GM19099 (cell line): ENCODE measurements around the gene TFAP2C.

Source experiments
- POLR2A ChIP-seq: IDR thresholded peaks from 3 replicates; pipeline ENCODE4 v1.6.1; 2011; ENCODE audit warnings: low read depth; ENCODE audit not compliant: insufficient read length; ENCODE audit errors: extremely low read depth

TFAP2C gene

GRCh38 chr20:56628015-56628872, 862 bp upstream of the TFAP2C start:
- no peak for TF ChIP-seq POLR2A

GRCh38 chr20:56629464-56630085, 469 bp downstream of the TFAP2C start:
- TF ChIP-seq POLR2A, result no peak

DNA sequence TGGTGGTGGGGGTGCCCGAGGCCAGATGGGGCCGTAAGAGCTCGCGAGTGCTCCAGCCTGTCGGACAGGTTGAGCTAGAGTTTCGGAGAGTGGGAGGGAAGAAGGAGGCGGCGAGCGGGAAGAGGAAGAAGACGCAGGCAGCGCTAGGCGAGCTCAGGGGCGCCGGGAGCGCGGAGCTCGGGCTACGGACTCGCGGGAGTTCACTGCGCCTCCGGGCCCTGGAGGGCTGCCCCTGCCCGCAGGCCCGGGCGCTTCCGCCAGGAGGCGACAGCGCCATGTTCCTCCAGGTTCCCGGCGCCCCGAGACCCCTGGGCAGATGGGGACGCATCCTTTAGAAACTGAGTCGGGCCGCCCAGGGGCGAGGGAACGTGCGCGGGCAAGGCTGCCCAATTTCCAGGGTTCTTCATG, 984 bp downstream of the TFAP2C start:
- no peak for TF ChIP-seq POLR2A

- no peak for TF ChIP-seq POLR2A
Observed at GRCh38 chr20:56630506-56631317, 1.6 kb downstream of the TFAP2C start.

DNA sequence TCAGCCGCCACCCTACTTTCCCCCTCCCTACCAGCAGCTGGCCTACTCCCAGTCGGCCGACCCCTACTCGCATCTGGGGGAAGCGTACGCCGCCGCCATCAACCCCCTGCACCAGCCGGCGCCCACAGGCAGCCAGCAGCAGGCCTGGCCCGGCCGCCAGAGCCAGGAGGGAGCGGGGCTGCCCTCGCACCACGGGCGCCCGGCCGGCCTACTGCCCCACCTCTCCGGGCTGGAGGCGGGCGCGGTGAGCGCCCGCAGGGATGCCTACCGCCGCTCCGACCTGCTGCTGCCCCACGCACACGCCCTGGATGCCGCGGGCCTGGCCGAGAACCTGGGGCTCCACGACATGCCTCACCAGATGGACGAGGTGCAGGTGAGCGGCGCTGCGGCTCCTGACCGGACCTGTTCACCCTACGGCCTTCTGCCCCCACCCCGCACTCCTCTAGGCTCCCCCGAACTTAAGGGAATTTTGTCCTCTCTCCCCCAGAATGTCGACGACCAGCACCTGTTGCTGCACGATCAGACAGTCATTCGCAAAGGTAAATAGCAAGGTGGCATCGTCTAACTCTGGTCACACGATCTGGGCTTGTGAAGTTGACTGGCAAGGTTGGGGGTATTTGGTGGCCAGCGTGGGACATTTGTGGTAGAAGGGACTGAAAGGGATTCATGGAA, 2.3 kb downstream of the TFAP2C start:
- no peak for TF ChIP-seq POLR2A

- no peak for TF ChIP-seq POLR2A
Observed at GRCh38 chr20:56631990-56632327, 2.9 kb downstream of the TFAP2C start.

- no peak for TF ChIP-seq POLR2A
Observed at GRCh38 chr20:56634307-56634706, 5.2 kb downstream of the TFAP2C start.

GRCh38 chr20:56634735-56635385, 5.8 kb downstream of the TFAP2C start:
- no peak for TF ChIP-seq POLR2A

DNA sequence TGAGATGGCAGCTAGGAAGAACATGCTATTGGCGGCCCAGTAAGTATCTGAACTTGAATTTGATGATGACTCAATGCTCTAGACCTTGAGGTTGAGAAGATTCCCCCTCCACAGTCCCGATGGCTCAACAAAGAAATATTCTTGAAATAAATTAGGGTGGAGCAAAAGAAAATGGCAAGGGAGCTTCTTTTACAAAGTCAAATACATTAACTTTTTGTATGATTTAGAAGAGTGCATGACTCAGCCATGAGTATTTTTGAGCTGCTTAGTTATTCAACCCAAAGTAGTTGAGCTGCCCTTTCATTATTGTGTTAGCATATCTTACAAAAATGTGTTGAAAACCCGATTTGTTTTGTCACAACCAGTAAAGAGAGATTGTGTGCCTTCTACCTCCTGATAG, 7.6 kb downstream of the TFAP2C start:
- TF ChIP-seq POLR2A, result no peak

DNA sequence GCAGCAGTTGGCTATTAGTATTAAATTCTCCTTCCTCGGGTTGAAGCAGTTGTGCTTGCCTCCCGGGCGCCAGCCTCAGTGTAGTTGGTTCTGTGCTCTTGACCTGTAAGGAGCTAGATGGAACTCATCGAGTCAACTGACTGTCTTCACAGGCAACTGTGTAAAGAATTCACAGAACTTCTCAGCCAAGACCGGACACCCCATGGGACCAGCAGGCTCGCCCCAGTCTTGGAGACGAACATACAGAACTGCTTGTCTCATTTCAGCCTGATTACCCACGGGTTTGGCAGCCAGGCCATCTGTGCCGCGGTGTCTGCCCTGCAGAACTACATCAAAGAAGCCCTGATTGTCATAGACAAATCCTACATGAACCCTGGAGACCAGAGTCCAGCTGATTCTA, 8.5 kb downstream of the TFAP2C start:
- TF ChIP-seq POLR2A, result no peak

- TF ChIP-seq POLR2A, result no peak
Observed at GRCh38 chr20:56646599-56646998, 17.5 kb downstream of the TFAP2C start.

DNA sequence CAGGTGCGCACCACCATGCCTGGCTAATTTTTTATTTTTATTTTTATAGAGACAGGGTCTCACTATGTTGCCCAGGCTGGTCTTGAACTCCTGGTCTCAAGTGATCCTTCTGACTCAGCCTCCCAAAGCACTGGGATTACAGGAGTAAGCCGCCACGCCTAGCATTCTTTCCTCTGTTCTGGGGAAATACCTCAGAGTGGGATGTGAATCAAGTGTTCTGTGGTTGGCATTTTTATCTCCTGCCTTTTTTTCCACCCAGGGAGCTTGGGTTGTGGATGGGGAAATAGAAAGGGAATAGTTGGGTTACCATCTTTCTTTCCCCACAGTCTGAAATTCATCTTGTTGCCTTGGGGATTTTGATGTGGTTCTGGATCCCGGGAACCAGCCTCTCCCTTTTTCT, 24.1 kb downstream of the TFAP2C start:
- no peak for TF ChIP-seq POLR2A

DNA sequence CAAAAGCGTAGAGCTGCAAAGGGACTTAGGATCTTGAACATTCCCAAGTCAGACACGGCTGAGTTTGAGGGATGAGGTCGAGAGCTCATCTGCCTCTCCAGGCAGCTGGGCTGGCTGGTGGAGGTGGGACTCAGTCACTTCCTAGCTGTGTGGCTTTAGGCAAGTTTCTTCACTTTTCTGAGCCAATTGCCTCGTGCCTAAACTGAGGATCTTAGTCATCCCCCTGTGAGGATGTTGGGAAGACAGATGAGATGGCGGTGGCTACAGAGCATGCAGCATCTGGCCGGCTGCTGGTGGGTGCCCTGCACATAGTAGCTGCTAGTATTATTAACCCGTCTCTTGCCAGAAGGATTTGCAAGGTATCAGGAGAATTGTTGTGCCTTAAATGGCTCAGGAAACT, 27.5 kb downstream of the TFAP2C start:
- TF ChIP-seq POLR2A, result no peak

DNA sequence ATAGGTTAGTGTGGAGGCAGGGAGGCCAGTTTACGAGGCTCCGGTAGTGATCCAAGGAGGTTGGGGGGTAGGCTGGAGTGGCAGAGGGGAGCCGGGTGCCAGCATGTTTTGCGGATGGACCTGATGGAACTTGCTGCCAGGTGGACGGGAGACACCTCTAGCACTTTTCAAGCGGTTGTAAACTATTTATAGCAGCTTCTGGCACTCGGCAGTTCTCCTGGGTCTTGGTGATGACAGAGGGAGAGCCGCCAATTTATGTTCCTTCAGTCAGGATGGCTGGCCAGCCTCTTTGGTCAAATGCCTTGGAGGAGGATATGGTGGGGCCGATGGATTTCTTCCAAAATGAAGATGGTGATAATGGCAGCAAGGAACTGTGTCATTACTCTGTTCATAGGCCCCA, 28.8 kb downstream of the TFAP2C start:
- TF ChIP-seq POLR2A, result no peak

GRCh38 chr20:56663660-56664059, 34.6 kb downstream of the TFAP2C start:
- no peak for TF ChIP-seq POLR2A

DNA sequence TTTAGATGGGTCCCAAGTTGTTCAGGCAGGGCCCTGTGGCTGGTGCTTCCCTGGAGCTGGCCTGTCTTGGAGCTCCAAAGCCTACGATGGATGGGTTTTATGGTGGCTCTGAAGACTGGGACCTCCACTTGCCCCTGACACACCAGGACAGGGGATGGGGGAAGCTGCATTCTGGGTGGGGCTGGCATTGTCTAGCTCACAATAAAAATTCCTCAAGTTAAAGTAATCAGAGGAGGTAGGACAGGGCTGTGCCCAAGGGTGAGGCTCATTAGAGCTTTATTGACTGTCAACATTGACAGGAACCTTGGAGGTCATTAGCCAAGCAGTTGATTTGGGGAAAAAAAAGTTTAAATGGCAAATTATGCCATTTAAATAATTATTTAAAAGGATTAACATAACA, 35.7 kb downstream of the TFAP2C start:
- TF ChIP-seq POLR2A, result no peak

- TF ChIP-seq POLR2A, result no peak
Observed at GRCh38 chr20:56665806-56666205, 36.7 kb downstream of the TFAP2C start.
